GM19193 (cell line): Measurements from ENCODE around the gene HTD2.

Source experiments
- POLR2A ChIP-seq: IDR thresholded peaks from 4 replicates; pipeline ENCODE4 v1.6.1; 2011; ENCODE audit not compliant: insufficient read depth, insufficient read length; ENCODE audit errors: extremely low read depth

HTD2 gene

GRCh38 chr3:58291671-58292338 is 14.5 kb upstream of the HTD2 start:
- no peak for TF ChIP-seq POLR2A

DNA sequence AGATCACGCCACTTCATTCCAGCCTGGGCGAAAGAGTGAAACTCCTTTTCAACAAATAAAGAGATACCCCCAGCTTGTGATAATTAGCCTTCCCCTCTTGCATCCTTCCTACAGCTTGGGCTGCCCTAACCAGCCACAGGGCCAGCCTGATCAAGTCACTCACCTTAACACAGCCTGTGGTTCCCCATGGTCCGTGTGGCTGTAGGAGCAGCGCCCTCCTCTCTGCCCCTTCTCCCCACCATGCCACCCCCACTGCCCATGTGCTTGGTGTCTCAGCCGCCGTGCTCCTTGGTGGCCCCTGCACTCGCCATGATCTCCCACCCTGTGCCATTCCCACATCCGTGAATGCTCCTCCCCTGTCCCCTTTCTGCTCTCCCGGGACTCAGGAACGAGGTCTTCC is 13.5 kb upstream of the HTD2 start:
- no peak for TF ChIP-seq POLR2A

DNA sequence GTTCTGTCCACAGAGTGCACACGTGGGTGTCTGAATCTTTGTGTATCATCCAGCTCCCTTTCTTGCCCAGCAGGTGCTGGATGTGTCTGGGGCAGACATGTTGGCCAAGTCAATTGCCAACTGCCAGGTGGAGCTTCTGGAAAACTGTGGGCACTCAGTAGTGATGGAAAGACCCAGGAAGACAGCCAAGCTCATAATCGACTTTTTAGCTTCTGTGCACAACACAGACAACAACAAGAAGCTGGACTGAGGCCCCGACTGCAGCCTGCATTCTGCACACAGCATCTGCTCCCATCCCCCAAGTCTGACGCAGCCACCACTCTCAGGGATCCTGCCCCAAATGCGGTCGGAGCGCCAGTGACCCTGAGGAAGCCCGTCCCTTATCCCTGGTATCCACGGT is 12.8 kb upstream of the HTD2 start:
- no peak for TF ChIP-seq POLR2A

DNA sequence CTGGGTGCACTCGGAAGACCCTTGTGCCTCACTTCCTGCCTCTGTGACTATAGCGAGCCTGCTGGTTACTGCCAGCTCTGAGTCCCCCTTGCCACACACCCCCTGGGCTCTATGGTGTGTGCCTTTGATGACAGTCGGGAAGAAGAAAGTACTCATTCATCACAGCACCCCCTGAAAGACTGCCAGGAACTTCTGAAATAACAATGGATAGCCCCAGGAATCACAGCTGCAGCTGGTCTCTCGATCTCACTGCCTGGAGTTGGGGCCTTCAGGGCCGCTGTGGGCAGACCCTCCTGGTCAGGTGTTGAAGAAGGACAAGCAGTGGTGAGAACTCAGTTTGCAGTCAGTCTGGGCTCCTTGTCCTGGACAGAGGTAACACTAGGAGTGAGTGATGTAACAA is 10.1 kb upstream of the HTD2 start:
- no peak for TF ChIP-seq POLR2A

DNA sequence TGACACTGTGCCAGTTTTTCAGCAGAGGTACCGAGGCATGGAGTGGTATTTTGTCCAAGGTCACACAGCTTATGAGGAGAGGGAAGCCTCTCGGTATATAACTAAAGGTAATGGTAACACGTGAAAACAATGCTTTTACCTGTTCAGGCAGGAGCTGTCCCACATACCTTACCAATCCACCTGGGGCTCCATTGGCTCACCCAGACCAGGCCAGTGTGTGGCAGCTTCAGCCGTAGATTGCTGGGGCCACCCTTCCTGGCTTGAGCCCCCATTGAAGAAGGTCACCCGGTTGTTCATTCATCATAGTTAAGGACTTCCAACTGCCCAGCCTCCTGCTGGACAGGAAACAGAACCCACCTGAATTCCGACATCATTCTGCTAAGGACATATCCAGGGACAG is 9.5 kb upstream of the HTD2 start:
- TF ChIP-seq POLR2A, result no peak

- no peak for TF ChIP-seq POLR2A
These were observed 8.1 kb upstream of the HTD2 start for GRCh38 chr3:58298190-58298589.

GRCh38 chr3:58299075-58299474 is 7.2 kb upstream of the HTD2 start:
- TF ChIP-seq POLR2A, result no peak

DNA sequence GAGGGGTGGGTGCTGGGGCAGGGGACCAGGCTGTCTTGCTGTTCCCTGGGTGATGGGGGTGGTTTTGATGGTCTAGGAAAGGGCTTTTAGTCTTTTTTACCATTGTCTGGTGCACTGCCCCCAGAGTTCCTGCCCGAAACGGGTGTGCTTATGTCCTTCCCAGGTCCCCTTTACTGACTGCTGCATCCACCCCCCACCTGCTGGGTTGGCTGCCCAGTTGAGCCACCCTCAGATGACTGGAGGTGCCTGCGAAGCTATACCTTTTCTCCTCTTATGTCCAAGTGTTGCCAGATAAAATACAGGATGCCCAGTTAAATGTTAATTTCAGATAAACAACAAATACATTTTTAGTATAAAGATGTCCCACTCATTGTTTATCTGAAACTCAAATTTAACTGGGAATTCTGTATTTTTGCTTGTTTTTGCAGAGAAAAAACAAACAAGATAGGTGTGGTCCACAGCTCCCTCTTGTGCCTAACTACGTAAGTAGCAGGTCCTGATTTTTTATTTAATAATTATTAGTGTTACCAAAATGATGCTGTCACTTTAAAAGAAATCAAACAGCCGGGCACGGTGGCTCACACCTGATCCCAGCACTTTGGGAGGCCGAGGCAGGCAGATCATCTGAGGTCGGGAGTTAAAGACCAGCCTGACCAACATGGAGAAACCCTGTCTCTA is 6.3 kb upstream of the HTD2 start:
- no peak for TF ChIP-seq POLR2A

- TF ChIP-seq POLR2A, result no peak
These were observed 1.4 kb downstream of the HTD2 start for GRCh38 chr3:58307639-58308215.

DNA sequence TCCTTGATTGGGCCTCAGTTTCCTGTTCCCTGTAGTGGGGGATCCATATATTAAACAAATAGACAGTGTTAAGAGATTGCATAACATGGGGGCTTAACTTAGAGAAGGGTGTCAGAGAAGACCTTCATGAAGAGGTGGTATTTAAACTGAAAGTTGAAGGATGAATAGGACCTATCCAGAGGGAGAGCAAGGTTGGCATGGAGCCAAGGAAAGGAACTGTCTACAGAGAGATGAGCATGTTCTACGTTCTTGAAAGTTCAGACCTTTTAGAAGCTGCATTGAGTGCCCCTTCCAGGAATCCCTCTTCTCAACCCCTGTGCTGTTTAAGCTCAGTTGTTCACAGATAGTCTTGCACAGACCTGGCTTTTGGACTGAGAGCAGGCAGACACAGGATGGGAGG is 2.4 kb downstream of the HTD2 start:
- TF ChIP-seq POLR2A, result no peak

DNA sequence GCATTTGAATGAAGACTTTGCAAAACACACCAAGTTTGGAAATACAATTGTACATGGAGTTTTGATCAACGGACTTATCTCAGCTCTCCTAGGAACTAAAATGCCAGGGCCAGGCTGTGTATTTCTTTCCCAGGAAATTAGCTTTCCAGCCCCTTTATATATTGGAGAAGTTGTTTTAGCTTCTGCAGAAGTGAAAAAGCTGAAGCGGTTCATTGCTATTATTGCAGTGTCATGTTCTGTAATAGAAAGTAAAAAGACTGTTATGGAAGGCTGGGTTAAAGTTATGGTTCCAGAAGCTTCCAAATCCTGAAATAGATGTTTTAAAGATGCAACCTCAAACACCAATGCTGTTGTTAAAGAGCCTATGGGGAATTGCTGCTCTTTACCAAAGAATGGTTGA is 11.5 kb downstream of the HTD2 start:
- no peak for TF ChIP-seq POLR2A

GRCh38 chr3:58321791-58322190 is 15.5 kb downstream of the HTD2 start:
- no peak for TF ChIP-seq POLR2A

DNA sequence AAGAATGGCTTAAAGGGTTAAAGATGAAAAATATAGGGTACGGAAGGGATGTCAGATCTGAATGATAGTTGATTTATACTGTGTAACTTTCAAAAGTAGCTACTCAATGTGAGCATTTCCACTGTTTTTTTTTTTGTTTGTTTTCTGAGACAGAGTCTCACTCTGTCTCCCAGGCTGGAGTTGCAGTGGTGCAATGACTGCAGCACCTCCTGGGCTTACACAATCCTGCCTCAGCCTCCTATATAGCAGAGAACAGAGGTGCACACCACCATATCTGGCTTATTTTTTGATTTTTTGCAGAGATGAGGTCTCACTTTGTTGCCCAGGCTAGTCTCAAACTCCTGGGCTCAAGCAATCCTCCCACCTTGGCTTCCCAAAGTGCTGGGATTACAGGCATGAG is 16.5 kb downstream of the HTD2 start:
- TF ChIP-seq POLR2A, result no peak

DNA sequence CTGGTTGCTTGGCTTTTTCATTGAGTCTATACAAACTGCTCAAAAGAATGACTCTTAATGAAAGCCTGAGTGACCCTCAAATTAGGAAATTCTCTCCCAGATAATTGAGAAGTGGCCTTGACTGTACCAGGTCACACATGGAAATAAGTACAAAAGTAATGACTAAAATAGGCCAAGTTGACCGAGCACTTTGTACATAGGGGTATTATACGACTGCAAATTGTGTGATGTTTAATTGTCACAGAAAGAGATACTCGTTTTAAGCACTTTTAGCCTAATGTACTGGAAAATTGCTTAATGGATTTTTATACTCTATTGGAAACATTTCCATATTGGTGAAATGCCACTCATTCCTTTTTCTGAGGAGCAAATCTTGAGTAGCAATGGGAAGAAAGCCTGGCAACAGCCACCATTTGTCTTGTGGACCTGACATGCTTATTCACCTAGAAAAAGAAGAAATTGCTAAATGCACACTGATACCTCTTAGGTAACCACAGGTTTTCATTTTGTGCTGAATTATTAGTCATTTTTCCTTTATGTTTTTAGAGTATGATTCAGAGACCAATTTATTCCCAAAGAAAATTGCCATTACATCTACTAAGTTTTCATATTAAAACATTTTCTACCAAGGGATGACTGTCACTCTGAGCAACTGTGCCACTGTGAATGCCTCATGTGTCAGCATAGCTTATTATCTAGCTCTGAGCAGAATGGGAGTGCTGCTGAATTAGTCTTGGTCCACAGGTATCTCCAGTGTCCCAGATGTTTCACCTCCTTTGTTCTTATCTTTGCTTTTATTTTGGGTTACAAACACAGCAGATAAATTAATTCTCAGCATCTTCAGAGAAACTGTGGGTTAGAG is 17.4 kb downstream of the HTD2 start:
- TF ChIP-seq POLR2A, result no peak
